ENCODE results near the gene BORCS5.

DNA sequence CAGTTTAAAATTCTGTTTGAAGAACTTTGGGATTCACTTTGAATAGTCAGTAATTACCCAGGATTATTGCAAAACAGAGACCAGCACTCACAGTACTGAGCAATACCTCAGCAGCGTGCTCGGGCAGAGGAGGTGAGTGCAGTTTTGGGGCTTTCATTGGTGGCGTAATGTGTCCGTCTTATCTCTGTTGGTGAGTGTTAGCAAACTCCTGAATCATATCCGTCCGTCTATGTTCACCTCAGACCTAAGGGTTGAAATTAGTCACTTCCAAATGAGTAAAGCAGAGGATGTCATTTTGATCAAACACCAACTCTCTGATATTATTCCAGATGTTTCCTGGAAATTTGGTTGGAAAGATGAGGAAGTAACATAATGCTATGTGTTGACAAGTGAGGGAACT lies 82.8 kb downstream of the BORCS5 start:
- TF ChIP-seq, protein P1, sequence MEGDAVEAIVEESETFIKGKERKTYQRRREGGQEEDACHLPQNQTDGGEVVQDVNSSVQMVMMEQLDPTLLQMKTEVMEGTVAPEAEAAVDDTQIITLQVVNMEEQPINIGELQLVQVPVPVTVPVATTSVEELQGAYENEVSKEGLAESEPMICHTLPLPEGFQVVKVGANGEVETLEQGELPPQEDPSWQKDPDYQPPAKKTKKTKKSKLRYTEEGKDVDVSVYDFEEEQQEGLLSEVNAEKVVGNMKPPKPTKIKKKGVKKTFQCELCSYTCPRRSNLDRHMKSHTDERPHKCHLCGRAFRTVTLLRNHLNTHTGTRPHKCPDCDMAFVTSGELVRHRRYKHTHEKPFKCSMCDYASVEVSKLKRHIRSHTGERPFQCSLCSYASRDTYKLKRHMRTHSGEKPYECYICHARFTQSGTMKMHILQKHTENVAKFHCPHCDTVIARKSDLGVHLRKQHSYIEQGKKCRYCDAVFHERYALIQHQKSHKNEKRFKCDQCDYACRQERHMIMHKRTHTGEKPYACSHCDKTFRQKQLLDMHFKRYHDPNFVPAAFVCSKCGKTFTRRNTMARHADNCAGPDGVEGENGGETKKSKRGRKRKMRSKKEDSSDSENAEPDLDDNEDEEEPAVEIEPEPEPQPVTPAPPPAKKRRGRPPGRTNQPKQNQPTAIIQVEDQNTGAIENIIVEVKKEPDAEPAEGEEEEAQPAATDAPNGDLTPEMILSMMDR (conservative IDR thresholded peaks at IDR 0.05 in 1 of 2, IDR thresholded peaks at IDR 0.05 in 1 of 2; ENCODE audit: low read depth in 1 of 2, low read length in 2 of 2) = no peak
- no peak for TF ChIP-seq EZH2 (IDR thresholded peaks at IDR 0.05; ENCODE audit: low read length, missing control alignments)

Data from fibroblast of lung (primary cell).